AG09319 (cell line): Measurements from ENCODE around the gene ACTR3C.

Source experiments
- DNase-seq: peaks from one replicate; pipeline ENCODE4 v3.0.0-alpha.2; 2010; ENCODE audit warnings: low read depth; ENCODE audit errors: extremely low read depth
- TF ChIP-seq, protein P1 (sequence below): IDR thresholded peaks from 2 replicates; pipeline ENCODE4 v1.5.1; 2011; ENCODE audit warnings: low read depth, mild to moderate bottlenecking, inconsistent platforms, low read length, moderate library complexity

ACTR3C gene

DNA sequence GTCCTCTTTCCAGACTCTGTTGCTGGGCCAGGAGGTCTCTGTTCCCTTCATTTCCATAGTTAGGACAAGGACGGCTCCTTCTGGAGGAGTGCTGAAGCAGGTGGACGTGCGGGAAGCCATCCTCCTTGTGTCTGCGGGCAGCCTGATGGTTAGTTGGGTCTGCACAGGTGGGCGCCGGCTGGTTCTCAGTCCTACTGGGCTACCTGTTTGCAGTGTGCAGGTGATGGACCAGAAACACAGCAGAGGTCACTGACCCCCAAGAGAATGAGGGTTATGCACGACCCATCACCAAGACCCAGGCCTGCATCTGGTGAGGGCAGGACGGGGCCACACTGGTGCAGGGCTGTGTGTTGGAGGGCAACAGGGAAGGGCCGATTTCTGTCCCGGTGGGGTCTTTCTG is 10.3 kb upstream of the ACTR3C start:
- TF ChIP-seq, protein P1, sequence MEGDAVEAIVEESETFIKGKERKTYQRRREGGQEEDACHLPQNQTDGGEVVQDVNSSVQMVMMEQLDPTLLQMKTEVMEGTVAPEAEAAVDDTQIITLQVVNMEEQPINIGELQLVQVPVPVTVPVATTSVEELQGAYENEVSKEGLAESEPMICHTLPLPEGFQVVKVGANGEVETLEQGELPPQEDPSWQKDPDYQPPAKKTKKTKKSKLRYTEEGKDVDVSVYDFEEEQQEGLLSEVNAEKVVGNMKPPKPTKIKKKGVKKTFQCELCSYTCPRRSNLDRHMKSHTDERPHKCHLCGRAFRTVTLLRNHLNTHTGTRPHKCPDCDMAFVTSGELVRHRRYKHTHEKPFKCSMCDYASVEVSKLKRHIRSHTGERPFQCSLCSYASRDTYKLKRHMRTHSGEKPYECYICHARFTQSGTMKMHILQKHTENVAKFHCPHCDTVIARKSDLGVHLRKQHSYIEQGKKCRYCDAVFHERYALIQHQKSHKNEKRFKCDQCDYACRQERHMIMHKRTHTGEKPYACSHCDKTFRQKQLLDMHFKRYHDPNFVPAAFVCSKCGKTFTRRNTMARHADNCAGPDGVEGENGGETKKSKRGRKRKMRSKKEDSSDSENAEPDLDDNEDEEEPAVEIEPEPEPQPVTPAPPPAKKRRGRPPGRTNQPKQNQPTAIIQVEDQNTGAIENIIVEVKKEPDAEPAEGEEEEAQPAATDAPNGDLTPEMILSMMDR: no peak

GRCh38 chr7:150332852-150333635 is 9.7 kb upstream of the ACTR3C start:
- no peak for DNase-seq
- TF ChIP-seq, protein P1: no peak

More for the DNA sequence above, 10.3 kb upstream of the ACTR3C start:
- no peak for DNase-seq

DNA sequence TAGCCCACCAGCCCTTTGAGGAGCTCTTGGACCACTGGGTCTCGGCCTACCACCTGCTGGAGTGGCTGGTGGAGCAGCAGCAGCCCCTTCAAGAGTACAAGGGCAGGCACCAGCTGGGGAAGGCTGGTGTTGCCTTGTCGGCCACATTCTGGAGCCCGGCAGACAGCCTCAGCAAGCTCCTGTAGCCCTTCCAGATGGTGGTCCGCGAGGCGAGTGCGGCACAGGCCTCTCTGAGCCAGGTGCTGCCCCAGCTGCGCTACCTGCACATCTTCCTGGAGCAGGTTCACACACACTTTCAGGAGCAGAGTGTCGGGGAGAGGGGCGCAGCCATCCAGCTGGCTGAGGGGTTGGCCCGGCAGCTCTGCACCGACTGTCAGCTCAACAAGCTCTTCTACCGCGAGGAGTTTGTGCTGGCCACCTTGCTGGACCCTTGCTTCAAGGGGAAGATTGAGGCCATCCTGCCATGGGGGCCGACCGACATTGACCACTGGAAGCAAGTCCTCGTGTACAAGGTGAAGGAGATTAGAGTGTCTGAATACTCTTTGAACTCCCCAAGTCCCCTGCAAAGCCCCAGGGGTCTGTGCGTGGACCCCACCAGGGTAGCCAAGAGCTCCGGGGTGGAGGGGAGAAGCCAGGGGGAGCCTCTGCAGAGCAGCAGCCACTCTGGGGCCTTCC is 7.0 kb upstream of the ACTR3C start:
- no peak for DNase-seq
- TF ChIP-seq, protein P1: no peak

- TF ChIP-seq, protein P1: no peak
Measured at GRCh38 chr7:150329331-150330120, 6.2 kb upstream of the ACTR3C start.

GRCh38 chr7:150327308-150327707 is 4.0 kb upstream of the ACTR3C start:
- TF ChIP-seq, protein P1: no peak
- DNase-seq: no peak

More at GRCh38 chr7:150329331-150330120, 6.2 kb upstream of the ACTR3C start:
- no peak for DNase-seq

DNA sequence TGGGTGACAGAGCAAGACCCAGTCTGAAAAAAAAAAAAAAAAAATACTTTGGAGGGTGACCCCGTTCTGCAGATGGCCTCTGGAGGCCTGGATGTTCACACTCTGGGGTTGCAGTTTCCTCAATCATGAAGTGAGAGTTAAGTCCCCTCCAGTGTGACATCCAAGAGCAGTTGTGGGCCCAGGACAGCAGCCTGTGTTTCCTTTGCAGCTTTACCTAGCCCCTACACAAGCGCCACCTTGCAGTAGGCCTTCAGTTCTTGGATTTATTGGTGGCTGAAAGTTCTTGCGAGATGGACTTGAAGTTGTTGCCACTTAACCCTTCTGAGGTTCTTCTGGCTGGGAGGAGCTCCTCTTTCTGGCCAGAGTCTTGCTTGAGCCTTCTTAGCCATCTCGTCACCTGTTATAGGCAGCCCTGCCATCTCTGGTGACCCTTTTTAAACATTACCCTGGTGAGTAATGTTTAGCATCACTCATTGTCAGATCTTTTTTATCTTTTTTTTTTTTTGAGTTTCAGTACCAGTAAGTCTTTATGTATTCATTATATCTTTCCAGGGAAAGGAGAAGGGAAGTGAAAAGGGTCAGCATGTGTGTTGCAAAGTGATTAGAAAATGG is 3.4 kb upstream of the ACTR3C start:
- TF ChIP-seq, protein P1: no peak
- no peak for DNase-seq
